H1 (cell line): ENCODE data around the gene CTTNBP2. TPM values are rescaled to one million over a fixed set of nuclear protein-coding genes. Genes with fewer than 3 reads are reported as not detected.

Source experiments
- CTCF ChIA-PET: fragments of 300-600 bp; sonication (Branson Sonifier 250); formaldehyde crosslinking; loops from one replicate; lab custom pipeline; 2021; ENCODE audit not compliant: partially characterized antibody; lab: Charles Lee
- POLR2A ChIA-PET: fragments of 300-600 bp; sonication (Branson Sonifier 250); formaldehyde crosslinking; loops from one replicate; lab custom pipeline; 2021; ENCODE audit warnings: inconsistent platforms; ENCODE audit not compliant: partially characterized antibody; lab: Charles Lee
- DNase-seq, 2 experiments: peaks; one replicate each; pipeline versions ENCODE4 v3.0.0 to v3.0.0-alpha.2; 2010 to 2022; ENCODE audit warnings: low spot score in 2 of 2, low read depth in 1 of 2, mixed read lengths in 1 of 2
- FAIRE-seq: peaks from 2 replicates; lab custom pipeline; 2011; peaks lifted over from hg19 to GRCh38; lab: Jason Lieb, UNC
- H2AFZ ChIP-seq: 2 replicates; pipeline ENCODE4 v1.8.1; 2012; ENCODE audit warnings: low read length, inconsistent platforms
- H2AK5ac ChIP-seq: 2 replicates; pipeline ENCODE4 v1.6.1; 2013; ENCODE audit warnings: low read depth, low read length
- H2BK120ac ChIP-seq: replicated peaks from 2 replicates; pipeline ENCODE3; 2013; ENCODE audit warnings: low read depth, low read length, inconsistent platforms
- H2BK12ac ChIP-seq: 2 replicates; pipeline ENCODE4 v1.6.1; 2013; ENCODE audit warnings: low read depth, low read length
- H2BK15ac ChIP-seq: 2 replicates; pipeline ENCODE4 v1.6.1; 2013; ENCODE audit warnings: low read length
- H2BK20ac ChIP-seq: 2 replicates; pipeline ENCODE4 v1.6.1; 2013; ENCODE audit warnings: low read length
- H2BK5ac ChIP-seq: 2 replicates; pipeline ENCODE4 v1.6.1; 2013; ENCODE audit warnings: low read depth, low read length
- H3K14ac ChIP-seq: 2 replicates; pipeline ENCODE4 v1.6.1; 2013; ENCODE audit warnings: inconsistent platforms; ENCODE audit not compliant: insufficient read length
- H3K18ac ChIP-seq: 2 replicates; pipeline ENCODE4 v1.6.1; 2013; ENCODE audit warnings: low read length; ENCODE audit errors: extremely low read depth
- H3K23ac ChIP-seq: 2 replicates; pipeline ENCODE4 v1.6.1; 2013; ENCODE audit warnings: inconsistent platforms; ENCODE audit not compliant: insufficient read length
- H3K23me2 ChIP-seq: 2 replicates; pipeline ENCODE4 v1.6.1; 2013; ENCODE audit warnings: low read depth, low read length
- H3K27ac ChIP-seq: 2 replicates; pipeline ENCODE4 v1.6.1; 2011; ENCODE audit warnings: low read depth, low read length, inconsistent platforms
- H3K27me3 ChIP-seq, 4 experiments: replicated peaks in 1 of 4; 1 replicate in 1 of 4; 2 replicates in 3 of 4; pipeline versions ENCODE4 v1.6.1 to v1.8.1; 2011 to 2013; ENCODE audit warnings: low read length in 3 of 4, mild to moderate bottlenecking in 3 of 4, inconsistent platforms in 2 of 4, mixed read lengths in 2 of 4, moderate library complexity in 1 of 4; ENCODE audit not compliant: control insufficient read depth in 3 of 4, insufficient read depth in 3 of 4; ENCODE audit errors: extremely low read depth in 1 of 4
- H3K36me3 ChIP-seq, 4 experiments: 2 replicates each; pipeline versions ENCODE4 v1.6.1 to v1.8.1; 2011 to 2013; ENCODE audit warnings: mild to moderate bottlenecking in 4 of 4, low read length in 3 of 4, moderate library complexity in 2 of 4, control low read depth in 1 of 4, inconsistent platforms in 1 of 4; ENCODE audit not compliant: insufficient read depth in 4 of 4, control insufficient read depth in 2 of 4
- H3K4ac ChIP-seq: replicated peaks from 2 replicates; pipeline ENCODE3; 2013; ENCODE audit warnings: low read length, low read depth, mixed read lengths, inconsistent platforms; ENCODE audit not compliant: insufficient read length
- H3K4me1 ChIP-seq, 4 experiments: replicated peaks in 1 of 4; 1 replicate in 1 of 4; 2 replicates in 3 of 4; pipeline versions ENCODE4 v1.6.1 to v1.8.1; 2011 to 2013; ENCODE audit warnings: low read length in 3 of 4, inconsistent platforms in 2 of 4, mixed read lengths in 1 of 4; ENCODE audit not compliant: insufficient read depth in 4 of 4, control insufficient read depth in 3 of 4
- H3K4me2 ChIP-seq, 2 experiments: 2 replicates each; pipeline versions ENCODE4 v1.6.1 to v1.8.1; 2011 to 2013; ENCODE audit warnings: low read depth in 2 of 2, low read length in 2 of 2, control low read depth in 1 of 2, inconsistent platforms in 1 of 2, mild to moderate bottlenecking in 1 of 2; ENCODE audit not compliant: insufficient read depth in 1 of 2
- H3K4me3 ChIP-seq, 4 experiments: fragments of 200-600, 300-600 bp in 1 of 4; sonication (generic), shearing (Covaris generic), sonication (Bioruptor Twin) in 1 of 4; 2 replicates each; pipeline versions ENCODE4 v1.5.1 to v1.8.1; 2011 to 2016; ENCODE audit warnings: low read length in 4 of 4, low read depth in 3 of 4, control low read depth in 2 of 4, inconsistent platforms in 2 of 4, mild to moderate bottlenecking in 2 of 4, mixed read lengths in 1 of 4, moderate library complexity in 1 of 4; ENCODE audit not compliant: insufficient read depth in 2 of 4; ENCODE audit errors: extremely low read depth in 1 of 4
- H3K56ac ChIP-seq: replicated peaks from 2 replicates; pipeline ENCODE3; 2013; ENCODE audit warnings: low read depth, mild to moderate bottlenecking, mixed read lengths, low read length, inconsistent platforms; ENCODE audit not compliant: insufficient read length
- H3K79me1 ChIP-seq: 2 replicates; pipeline ENCODE4 v1.6.1; 2013; ENCODE audit warnings: low read depth, low read length, control low read depth
- H3K79me2 ChIP-seq, 2 experiments: 2 replicates each; pipeline versions ENCODE4 v1.6.1 to v1.8.1; 2012 to 2013; ENCODE audit warnings: low read length in 2 of 2, mild to moderate bottlenecking in 2 of 2, inconsistent platforms in 1 of 2; ENCODE audit not compliant: insufficient read depth in 2 of 2, control insufficient read depth in 1 of 2
- H3K9ac ChIP-seq, 4 experiments: replicated peaks in 1 of 4; 1 replicate in 1 of 4; 2 replicates in 3 of 4; pipeline versions ENCODE4 v1.6.1 to v1.8.1; 2011 to 2013; ENCODE audit warnings: low read depth in 3 of 4, low read length in 3 of 4, control low read depth in 2 of 4, mild to moderate bottlenecking in 2 of 4, moderate library complexity in 2 of 4, inconsistent platforms in 1 of 4; ENCODE audit errors: extremely low read depth in 1 of 4
- H3K9me3 ChIP-seq, 2 experiments: 2 replicates each; pipeline versions ENCODE4 v1.6.1 to v1.8.1; 2012 to 2013; ENCODE audit warnings: mild to moderate bottlenecking in 2 of 2, moderate library complexity in 2 of 2, control low read depth in 1 of 2, inconsistent platforms in 1 of 2, low read depth in 1 of 2, low read length in 1 of 2, mixed read lengths in 1 of 2; ENCODE audit not compliant: insufficient read depth in 2 of 2
- H4K20me1 ChIP-seq, 2 experiments: replicated peaks in 1 of 2; 2 replicates each; pipeline versions ENCODE3 to v1.8.1; 2011 to 2013; ENCODE audit warnings: inconsistent platforms in 2 of 2, low read length in 2 of 2, mild to moderate bottlenecking in 1 of 2; ENCODE audit not compliant: insufficient read depth in 2 of 2, control insufficient read depth in 1 of 2
- H4K5ac ChIP-seq: 2 replicates; pipeline ENCODE4 v1.6.1; 2013; ENCODE audit warnings: low read length, low read depth, mixed read lengths, inconsistent platforms; ENCODE audit not compliant: insufficient read length
- H4K8ac ChIP-seq: 2 replicates; pipeline ENCODE4 v1.8.0; 2013; ENCODE audit warnings: mild to moderate bottlenecking, moderate library complexity, low read length, inconsistent platforms; ENCODE audit not compliant: insufficient read depth; ENCODE audit errors: extremely low read depth
- H4K91ac ChIP-seq: replicated peaks from 2 replicates; pipeline ENCODE3; 2013; ENCODE audit warnings: low read length, mixed read lengths, inconsistent platforms; ENCODE audit not compliant: insufficient read length
- ASH2L ChIP-seq: fragments of 200-600, 300-600 bp; sonication (generic); IDR thresholded peaks from one replicate; pipeline ENCODE4 v1.7.1; 2017; ENCODE audit warnings: low read length
- E2F6 ChIP-seq: IDR thresholded peaks from 2 replicates; pipeline ENCODE4 v1.6.1; 2012; ENCODE audit warnings: inconsistent platforms
- GTF2F1 ChIP-seq: IDR thresholded peaks from 2 replicates; pipeline ENCODE4 v1.6.1; 2012; ENCODE audit warnings: low read depth, low read length, improper control_type of control experiment, borderline replicate concordance
- KDM1A ChIP-seq: fragments of 200-600, 300-600 bp; sonication (generic); IDR thresholded peaks from 2 replicates; pipeline ENCODE4 v1.7.1; 2016; ENCODE audit warnings: mild to moderate bottlenecking, low read length, borderline replicate concordance
- KDM4A ChIP-seq: IDR thresholded peaks from one replicate; pipeline ENCODE4 v1.7.1; 2012; ENCODE audit warnings: low read depth, mild to moderate bottlenecking, moderate library complexity, low read length, inconsistent platforms; ENCODE audit not compliant: severe bottlenecking
- MAFK ChIP-seq: IDR thresholded peaks from 2 replicates; pipeline ENCODE4 v1.6.1; 2012; ENCODE audit warnings: low read depth, mild to moderate bottlenecking, improper control_type of control experiment, low read length
- MAX ChIP-seq: IDR thresholded peaks from 2 replicates; pipeline ENCODE4 v1.6.1; 2012; ENCODE audit warnings: inconsistent platforms
- RNF2 ChIP-seq: fragments of 200-900, 300-1000 bp; sonication (generic); IDR thresholded peaks from 2 replicates; pipeline ENCODE4 v1.7.1; 2016; ENCODE audit warnings: borderline replicate concordance, low read depth, mild to moderate bottlenecking, antibody characterized with exemption, low read length; ENCODE audit not compliant: poor library complexity, severe bottlenecking; ENCODE audit errors: missing control alignments
- TAF1 ChIP-seq: IDR thresholded peaks from 2 replicates; pipeline ENCODE4 v1.6.1; 2011; ENCODE audit warnings: mild to moderate bottlenecking, low read depth, low read length
- TAF7 ChIP-seq: optimal IDR thresholded peaks from 2 replicates; pipeline ENCODE3; 2011; ENCODE audit warnings: low read depth, mild to moderate bottlenecking, inconsistent platforms, low read length, moderate library complexity, borderline replicate concordance
- TEAD4 ChIP-seq: IDR thresholded peaks from 2 replicates; pipeline ENCODE4 v1.6.1; 2012; ENCODE audit warnings: low read depth, low read length, inconsistent platforms, mixed read lengths
- WGBS, 2 experiments: shearing (Covaris generic) in 1 of 2; methylation state at CpG; one replicate each; pipeline versions ENCODE4 v1.1.6 to v1.1.7; 2013 to 2015; ENCODE audit warnings: low lambda C conversion rate in 2 of 2, mixed read lengths in 2 of 2, inconsistent platforms in 1 of 2, low coverage in 1 of 2, missing lambda C conversion rate in 1 of 2; ENCODE audit not compliant: insufficient replicate concordance in 2 of 2, insufficient coverage in 1 of 2, insufficient read length in 1 of 2; ENCODE audit errors: extremely low coverage in 1 of 2, missing lambda C conversion rate in 1 of 2; 5-methylcytosine and 5-hydroxymethylcytosine counted together
- polyA plus RNA-seq, 7 experiments: library from polyadenylated mRNA; depleted of rRNA in 3 of 7; stranded (reverse) in 5 of 7; unstranded in 2 of 7; fragments of >200 nt in 5 of 7; fragments of 200-250 nt in 2 of 7; gene quantifications; 1 replicate in 5 of 7; 2 replicates in 1 of 7; 4 replicates in 1 of 7; pipeline versions ENCODE4 v1.2.1 to v1.2.3, GENCODE V29; 2011 to 2013; ENCODE audit warnings: missing spikeins in 2 of 7, mixed read lengths in 2 of 7
- total RNA-seq: library from RNA; stranded (reverse); fragmentation: NEBNext Ultra II Directional; extraction: Animal tissue kit (Norgen Biotek cat#: 25700); gene quantifications from 2 replicates; pipeline ENCODE4 v1.2.1, GENCODE V29; 2021

CTTNBP2 gene
- total and polyA plus RNA-seq, 2 of the 8 experiments (the other 6 are each of a cell fraction or from before 2014, with no cell fraction given) = 15.3 to 35.1 TPM

GRCh38 chr7:117793521-117793920, 79.7 kb downstream of the CTTNBP2 start:
- no peak overlapping the region for H2BK5ac ChIP-seq
- H2BK20ac ChIP-seq = no peak overlapping the region
- H2BK15ac ChIP-seq = no peak overlapping the region
- H2AFZ ChIP-seq = no peak overlapping the region
- H4K20me1 ChIP-seq = no peaks in the 10 kb centered on the region
- no peak overlapping the region for H3K14ac ChIP-seq
- H3K9ac ChIP-seq = no peak overlapping the region
- DNase-seq (no peak), FAIRE-seq (no peak)
- no peak overlapping the region for H3K18ac ChIP-seq
- H2BK12ac ChIP-seq = peak overlapping the region; percentile 44; the same call in 1 of the 2 replicates
- no peak overlapping the region for H3K4ac ChIP-seq
- no peak overlapping the region for H2AK5ac ChIP-seq
- no peak overlapping the region for H4K8ac ChIP-seq
- H3K4me2 ChIP-seq = no peak overlapping the region
- H4K5ac ChIP-seq = no peak overlapping the region
- ChIA-PET CTCF (interaction anchor here (0.9 to 1.5 kb wide), 6 partner anchors 11 to 62 kb away, joined by 3 to 8 read pairs (median 4); no protein-coding TSS in a partner anchor), POLR2A (interaction anchor here (0.6 to 1.6 kb wide), 3 partner anchors 15 to 372 kb away, joined by 3 to 4 read pairs (median 3); no protein-coding TSS in a partner anchor)
- peaks cover 10 to 22% (median 12%) of the 10 kb centered on the region in 4 experiments; a peak in 7 of 8 replicates for H3K36me3 ChIP-seq
- H3K56ac ChIP-seq = no peak overlapping the region
- H3K79me1 ChIP-seq = no peaks in the 10 kb centered on the region
- WGBS, 2 experiments = 91% methylated on average over 3 of the region's 3 CpGs; no CpG with 5 or more reads in 1 of the 2 experiments
- no peak overlapping the region; the same call in 1 of the 2 replicates for H3K27ac ChIP-seq
- H3K23me2 ChIP-seq = no peaks in the 10 kb centered on the region
- H3K9me3 ChIP-seq = no peaks in the 10 kb centered on the region
- H3K23ac ChIP-seq = no peak overlapping the region
- no peak overlapping the region for H3K4me3 ChIP-seq
- peaks cover 0 to 8% (median 2%) of the 10 kb centered on the region in 4 experiments; a peak in 4 of 7 replicates for H3K4me1 ChIP-seq
- H4K91ac ChIP-seq = no peak overlapping the region
- H3K27me3 ChIP-seq = no peaks in the 10 kb centered on the region
- peaks cover 0 to 25% of the 10 kb centered on the region in 2 experiments; a peak in 2 of 4 replicates for H3K79me2 ChIP-seq
- H2BK120ac ChIP-seq = no peak overlapping the region
- TF ChIP-seq KDM1A = no peak
- no peak for TF ChIP-seq TEAD4
- no peak for TF ChIP-seq TAF7
- TF ChIP-seq RNF2 = no peak
- no peak for TF ChIP-seq MAX
- no peak for TF ChIP-seq KDM4A
- TF ChIP-seq ASH2L = no peak
- TF ChIP-seq GTF2F1 = no peak
- TF ChIP-seq MAFK = no peak
- no peak for TF ChIP-seq TAF1
- no peak for TF ChIP-seq E2F6
